ENCODE results near the gene C1QTNF9B. TPM values are rescaled to one million over a fixed set of nuclear protein-coding genes. Genes with fewer than 3 reads are reported as not detected.

Gene C1QTNF9B
- total and polyA plus RNA-seq, 2 of the 8 experiments (the other 6 are each of a cell fraction or from before 2014, with no cell fraction given) = 0.11 TPM; not detected in 1

DNA sequence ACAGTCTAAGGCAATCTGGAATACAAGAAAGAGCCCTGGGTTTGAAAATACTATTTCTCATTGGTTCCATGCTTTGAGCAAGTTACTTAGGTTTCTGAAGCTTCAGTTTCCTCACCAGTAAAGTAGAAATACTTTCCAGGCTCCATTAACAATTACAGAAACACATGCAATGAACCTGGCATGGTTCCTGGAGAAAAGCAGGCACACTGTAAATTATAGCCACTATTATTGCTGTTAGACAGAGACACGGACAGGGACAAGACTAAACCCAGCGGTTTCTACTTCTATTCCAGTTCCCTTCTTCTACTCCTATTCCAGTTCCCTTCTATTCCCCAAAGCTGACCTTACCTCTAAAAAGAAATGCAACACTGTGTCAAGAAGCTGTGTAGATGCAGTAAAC lies 49.3 kb downstream of the C1QTNF9B start:
- TF ChIP-seq HDAC2 (IDR thresholded peaks at IDR 0.05; ENCODE audit: borderline replicate concordance in 1 of 2, low read depth in 2 of 2, low read length in 2 of 2) (no peak), SAP30 (IDR thresholded peaks at IDR 0.05; ENCODE audit: insufficient read depth, insufficient replicate concordance, low read length) (no peak)
- FAIRE-seq (no peak), DNase-seq (ENCODE audit: low read depth in 1 of 2, low spot score in 2 of 2) (no peak)
- H3K79me1 ChIP-seq (ENCODE audit: low read depth, low read length) = no peaks in the 10 kb centered on the region
- H3K56ac ChIP-seq (replicated peaks; ENCODE audit: insufficient read length, low read depth, low read length) = no peak overlapping the region
- H3K27me3 ChIP-seq (replicated peaks in 1 of 4; ENCODE audit: control insufficient read depth in 3 of 4, extremely low read depth in 1 of 4, insufficient read depth in 3 of 4, low read length in 3 of 4) = no peaks in the 10 kb centered on the region
- ChIA-PET POLR2A (ENCODE audit: partially characterized antibody) (no interaction called here), CTCF (ENCODE audit: partially characterized antibody) (no interaction called here)
- H3K4ac ChIP-seq (replicated peaks; ENCODE audit: insufficient read length, low read depth, low read length) = no peak overlapping the region
- no peak overlapping the region for H2AFZ ChIP-seq (ENCODE audit: low read length)
- H2BK12ac ChIP-seq (ENCODE audit: low read depth, low read length) = no peak overlapping the region
- no peak overlapping the region for H2BK20ac ChIP-seq (ENCODE audit: low read length)
- H3K4me2 ChIP-seq (ENCODE audit: insufficient read depth in 1 of 2, low read depth in 2 of 2, low read length in 2 of 2) = no peak overlapping the region
- H3K27ac ChIP-seq (ENCODE audit: low read depth, low read length) = no peak overlapping the region
- H4K8ac ChIP-seq (ENCODE audit: extremely low read depth, insufficient read depth, low read length) = no peak overlapping the region
- no peak overlapping the region for H3K9ac ChIP-seq (replicated peaks in 1 of 4; ENCODE audit: extremely low read depth in 1 of 4, low read depth in 3 of 4, low read length in 3 of 4)
- 95% methylated on average over 2 of the region's 2 CpGs; no CpG with 5 or more reads in 1 of the 2 experiments for WGBS, 2 experiments (ENCODE audit: extremely low coverage in 1 of 2, insufficient coverage in 1 of 2, insufficient read length in 1 of 2, insufficient replicate concordance in 2 of 2, low coverage in 1 of 2, low lambda C conversion rate in 2 of 2, missing lambda C conversion rate in 1 of 2)
- H2BK5ac ChIP-seq (ENCODE audit: low read depth, low read length) = no peak overlapping the region
- no peak overlapping the region for H3K14ac ChIP-seq (ENCODE audit: insufficient read length)
- H2BK15ac ChIP-seq (ENCODE audit: low read length) = no peak overlapping the region
- H3K79me2 ChIP-seq (ENCODE audit: control insufficient read depth in 1 of 2, insufficient read depth in 2 of 2, low read length in 2 of 2) = no peaks in the 10 kb centered on the region
- no peak overlapping the region for H2BK120ac ChIP-seq (replicated peaks; ENCODE audit: low read depth, low read length)
- no peak overlapping the region for H3K18ac ChIP-seq (ENCODE audit: extremely low read depth, low read length)
- H4K91ac ChIP-seq (replicated peaks; ENCODE audit: insufficient read length, low read length) = no peak overlapping the region
- H3K9me3 ChIP-seq (ENCODE audit: insufficient read depth in 2 of 2, low read depth in 1 of 2, low read length in 1 of 2) = no peaks in the 10 kb centered on the region
- no peak overlapping the region for H4K5ac ChIP-seq (ENCODE audit: insufficient read length, low read depth, low read length)
- no peaks in the 10 kb centered on the region for H4K20me1 ChIP-seq (replicated peaks in 1 of 2; ENCODE audit: control insufficient read depth in 1 of 2, insufficient read depth in 2 of 2, low read length in 2 of 2)
- no peaks in the 10 kb centered on the region for H3K36me3 ChIP-seq (ENCODE audit: control insufficient read depth in 2 of 4, insufficient read depth in 4 of 4, low read length in 3 of 4)
- no peaks in the 10 kb centered on the region for H3K23me2 ChIP-seq (ENCODE audit: low read depth, low read length)
- H3K23ac ChIP-seq (ENCODE audit: insufficient read length) = no peak overlapping the region
- H2AK5ac ChIP-seq (ENCODE audit: low read depth, low read length) = no peak overlapping the region
- no peak overlapping the region for H3K4me3 ChIP-seq (ENCODE audit: extremely low read depth in 1 of 4, insufficient read depth in 2 of 4, low read depth in 3 of 4, low read length in 4 of 4)
- peaks cover 0 to 3% (median 0%) of the 10 kb centered on the region in 4 experiments; a peak in 1 of 7 replicates for H3K4me1 ChIP-seq (replicated peaks in 1 of 4; ENCODE audit: control insufficient read depth in 3 of 4, insufficient read depth in 4 of 4, low read length in 3 of 4)
